ENCODE measurements around the gene CDK16. TPM values are rescaled to one million over a fixed set of nuclear protein-coding genes. Genes with fewer than 3 reads are reported as not detected.

CDK16 gene
- total RNA-seq, 1 donor, result 91.6 TPM

DNA sequence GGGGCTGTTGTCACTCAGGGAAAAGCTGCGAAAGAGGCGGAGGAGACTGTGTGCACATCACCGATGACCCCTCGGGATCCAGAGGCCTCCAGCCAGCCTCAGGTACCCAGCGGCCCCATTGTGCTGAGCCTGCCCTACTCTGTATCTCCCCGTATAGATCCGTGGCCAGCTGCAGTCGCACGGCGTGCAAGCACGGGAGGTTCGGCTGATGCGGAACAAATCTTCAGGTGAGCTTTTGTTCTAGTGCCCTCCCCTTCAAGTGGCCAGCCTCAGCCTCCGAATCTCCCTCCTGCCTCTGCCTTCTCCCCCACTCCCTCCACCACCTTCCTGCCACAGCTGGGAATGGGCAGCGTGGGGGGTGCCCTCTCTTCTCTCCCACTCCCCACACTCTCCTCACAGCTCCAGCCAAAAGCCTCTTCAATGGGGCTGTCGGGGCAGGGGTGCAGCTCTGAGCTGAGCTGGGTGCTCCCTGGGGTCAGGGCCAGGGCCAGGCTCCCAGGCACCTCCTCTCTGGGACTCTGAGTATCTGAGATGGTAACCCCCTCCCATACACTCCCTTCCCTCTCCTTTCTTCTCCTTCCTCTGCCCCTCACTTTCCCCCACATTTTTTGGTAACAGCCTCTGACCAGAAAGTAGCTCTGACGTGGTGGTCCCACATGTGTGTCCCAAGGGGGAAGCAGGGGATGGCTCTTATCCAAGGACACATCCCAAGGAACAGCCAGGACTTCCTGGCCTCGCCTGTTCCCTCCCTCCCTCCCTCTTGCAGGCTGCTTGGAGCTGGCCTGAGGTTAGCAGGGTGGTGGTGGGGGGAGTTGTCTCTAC, 45.3 kb upstream of the CDK16 start:
- TF ChIP-seq, protein P1, sequence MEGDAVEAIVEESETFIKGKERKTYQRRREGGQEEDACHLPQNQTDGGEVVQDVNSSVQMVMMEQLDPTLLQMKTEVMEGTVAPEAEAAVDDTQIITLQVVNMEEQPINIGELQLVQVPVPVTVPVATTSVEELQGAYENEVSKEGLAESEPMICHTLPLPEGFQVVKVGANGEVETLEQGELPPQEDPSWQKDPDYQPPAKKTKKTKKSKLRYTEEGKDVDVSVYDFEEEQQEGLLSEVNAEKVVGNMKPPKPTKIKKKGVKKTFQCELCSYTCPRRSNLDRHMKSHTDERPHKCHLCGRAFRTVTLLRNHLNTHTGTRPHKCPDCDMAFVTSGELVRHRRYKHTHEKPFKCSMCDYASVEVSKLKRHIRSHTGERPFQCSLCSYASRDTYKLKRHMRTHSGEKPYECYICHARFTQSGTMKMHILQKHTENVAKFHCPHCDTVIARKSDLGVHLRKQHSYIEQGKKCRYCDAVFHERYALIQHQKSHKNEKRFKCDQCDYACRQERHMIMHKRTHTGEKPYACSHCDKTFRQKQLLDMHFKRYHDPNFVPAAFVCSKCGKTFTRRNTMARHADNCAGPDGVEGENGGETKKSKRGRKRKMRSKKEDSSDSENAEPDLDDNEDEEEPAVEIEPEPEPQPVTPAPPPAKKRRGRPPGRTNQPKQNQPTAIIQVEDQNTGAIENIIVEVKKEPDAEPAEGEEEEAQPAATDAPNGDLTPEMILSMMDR (IDR thresholded peaks at IDR 0.05; ENCODE audit: insufficient read depth, low read length), result no peak
- DNase-seq (ENCODE audit: low read depth), result no peak
- no peak overlapping the region for H3K4me3 ChIP-seq (ENCODE audit: low read depth, low read length)

DNA sequence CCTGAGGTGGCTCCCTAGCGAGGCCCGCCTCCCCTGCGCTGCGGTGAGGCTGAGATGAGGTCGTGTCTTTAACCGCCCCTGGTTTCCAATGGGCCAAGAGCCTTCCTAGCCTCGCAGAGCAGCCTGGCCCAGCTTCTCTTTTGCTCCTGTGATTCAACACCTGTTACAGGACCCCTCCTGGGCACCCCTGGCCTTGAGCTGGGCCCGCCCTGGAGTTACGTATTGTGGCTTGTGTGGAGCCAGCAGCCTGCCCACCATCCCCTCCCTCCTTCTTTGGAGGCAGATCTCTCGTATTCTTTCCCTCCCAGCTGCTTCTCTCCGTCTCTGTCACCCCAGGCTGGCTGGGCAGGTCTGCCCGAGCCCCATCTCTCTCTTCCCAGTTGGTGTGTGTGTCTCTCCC, 44.1 kb upstream of the CDK16 start:
- TF ChIP-seq, protein P1 (IDR thresholded peaks at IDR 0.05; ENCODE audit: insufficient read depth, low read length), result no peak
- DNase-seq (ENCODE audit: low read depth), result no peak
- H3K4me3 ChIP-seq (ENCODE audit: low read depth, low read length), result no peak overlapping the region

DNA sequence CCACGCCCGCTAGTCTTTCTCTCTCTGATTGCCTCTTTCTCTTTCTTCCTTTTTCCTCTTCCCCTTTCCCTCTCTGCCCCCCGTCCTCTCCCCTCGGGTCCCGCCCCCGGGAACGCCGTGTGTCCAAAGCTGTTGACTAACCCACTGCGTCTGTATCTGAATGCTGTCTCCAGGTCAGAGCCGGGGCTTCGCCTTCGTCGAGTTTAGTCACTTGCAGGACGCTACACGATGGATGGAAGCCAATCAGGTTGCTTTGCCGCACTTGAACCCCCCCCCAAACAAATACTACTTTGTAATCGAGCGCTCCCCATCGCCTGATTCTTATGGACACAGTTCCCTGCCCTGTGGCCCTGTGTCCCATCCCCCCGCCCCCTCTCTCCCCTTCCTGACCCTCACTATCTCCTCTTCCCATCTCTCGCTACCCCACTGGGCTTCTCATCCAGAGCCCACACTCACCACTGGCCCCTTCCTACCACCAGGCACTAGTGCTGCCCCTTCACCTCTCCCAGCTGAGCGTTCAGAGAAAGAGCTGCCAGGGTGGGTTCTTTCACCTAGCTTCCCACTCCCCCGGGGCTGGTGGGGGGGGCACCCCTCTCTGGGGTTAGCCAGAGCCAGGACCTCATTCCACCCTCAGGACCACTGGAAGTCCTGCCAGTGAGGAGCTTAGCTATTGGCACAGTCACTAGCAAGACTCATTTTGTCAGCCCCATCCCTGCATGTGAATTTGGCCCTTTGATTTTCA, 43.5 kb upstream of the CDK16 start:
- TF ChIP-seq, protein P1 (IDR thresholded peaks at IDR 0.05; ENCODE audit: insufficient read depth, low read length), result no peak
- no peak overlapping the region for H3K4me3 ChIP-seq (ENCODE audit: low read depth, low read length)
- no peak for DNase-seq (ENCODE audit: low read depth)

DNA sequence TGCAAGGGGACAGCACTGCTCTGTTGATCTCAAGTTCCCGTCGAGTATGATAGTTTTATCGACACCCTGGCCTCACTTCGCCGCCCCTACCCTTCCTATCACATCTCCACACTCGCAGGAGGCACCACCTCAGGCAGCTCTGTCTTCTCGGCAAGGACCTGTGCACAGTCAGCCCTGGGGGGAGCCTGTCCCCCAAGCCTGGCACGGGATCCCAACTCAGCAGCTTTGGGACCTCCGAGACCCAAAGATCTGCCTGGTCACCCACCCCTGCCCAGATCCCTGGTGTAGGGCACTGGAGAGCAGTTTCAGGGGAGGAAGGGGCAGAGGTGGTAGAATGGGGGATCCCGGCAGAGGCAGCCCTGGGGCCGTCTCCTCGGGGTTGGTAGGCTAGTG, 42.9 kb upstream of the CDK16 start:
- TF ChIP-seq, protein P1 (IDR thresholded peaks at IDR 0.05; ENCODE audit: insufficient read depth, low read length), result no peak
- DNase-seq (ENCODE audit: low read depth), result no peak
- H3K4me3 ChIP-seq (ENCODE audit: low read depth, low read length), result no peak overlapping the region

DNA sequence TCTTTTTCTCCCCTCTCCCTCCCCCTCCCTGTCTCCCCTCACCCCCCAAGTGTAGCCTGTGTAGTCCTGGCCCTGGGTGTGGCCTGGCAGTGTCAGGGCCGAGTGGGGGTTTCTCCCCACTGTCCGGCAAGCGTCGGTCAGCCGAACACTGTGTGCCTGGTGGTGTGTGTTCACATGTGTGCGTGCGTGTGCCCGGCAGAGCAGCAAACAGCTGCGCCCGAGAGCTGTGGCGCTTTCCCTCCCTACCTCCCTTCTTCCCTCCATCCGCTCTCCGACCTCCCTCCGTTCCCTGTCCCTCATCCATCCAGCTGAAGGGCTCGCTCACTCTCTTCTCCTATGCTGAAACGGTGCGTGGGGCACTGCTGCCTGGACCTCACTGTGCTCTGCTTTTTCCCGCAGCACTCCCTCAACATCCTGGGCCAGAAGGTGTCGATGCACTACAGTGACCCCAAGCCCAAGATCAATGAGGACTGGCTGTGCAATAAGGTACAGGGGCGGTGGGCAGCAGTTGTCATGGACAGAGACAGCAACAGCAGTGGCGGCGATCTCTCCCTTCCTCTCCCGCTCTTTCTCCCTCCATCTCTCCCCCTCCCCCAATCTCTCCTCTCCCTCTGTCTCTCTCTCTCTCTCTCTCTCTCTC, 42.3 kb upstream of the CDK16 start:
- DNase-seq (ENCODE audit: low read depth), result no peak
- no peak overlapping the region for H3K4me3 ChIP-seq (ENCODE audit: low read depth, low read length)
- TF ChIP-seq, protein P1 (IDR thresholded peaks at IDR 0.05; ENCODE audit: insufficient read depth, low read length), result no peak

DNA sequence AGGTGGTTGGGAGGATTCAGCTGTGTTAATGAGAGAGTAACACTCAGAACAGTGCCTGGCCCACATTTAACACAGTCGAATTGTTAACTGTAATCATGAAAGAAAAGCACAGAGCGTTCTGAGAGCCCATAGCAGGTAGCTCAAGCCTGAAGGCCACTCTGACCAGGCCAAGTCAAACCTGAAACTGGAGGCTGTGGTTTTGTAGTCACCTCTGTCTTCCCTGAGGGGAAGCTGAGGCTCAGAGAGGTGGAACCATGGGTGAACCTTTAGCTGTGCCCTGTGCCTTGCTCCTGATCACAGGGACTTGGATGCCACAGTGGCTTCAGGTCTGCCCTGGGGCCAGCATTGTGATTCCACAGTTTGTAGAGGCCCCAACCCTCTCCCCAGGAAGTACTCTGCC, 41.4 kb upstream of the CDK16 start:
- H3K4me3 ChIP-seq (ENCODE audit: low read depth, low read length), result no peak overlapping the region
- TF ChIP-seq, protein P1 (IDR thresholded peaks at IDR 0.05; ENCODE audit: insufficient read depth, low read length), result no peak
- no peak for DNase-seq (ENCODE audit: low read depth)

All from fibroblast of the aortic adventitia (primary cell).